K562 (cell line): ENCODE data around the gene NR5A1. TPM values are rescaled to one million over a fixed set of nuclear protein-coding genes. Genes with fewer than 3 reads are reported as not detected.

ENCODE experiments used
- ATF2 ChIP-seq: sonication (generic); formaldehyde crosslinking; IDR thresholded peaks from 2 replicates; pipeline ENCODE4 v1.8.1; 2022; ENCODE audit warnings: missing genetic modification reagents
- ATF7 ChIP-seq: fragments of 450-650 bp; IDR thresholded peaks from 2 replicates; pipeline ENCODE4 v1.7.1; 2014; ENCODE audit warnings: mild to moderate bottlenecking, moderate library complexity
- BRCA1 ChIP-seq, 2 experiments: fragments of 450-650 bp in 1 of 2; sonication (generic) in 1 of 2; formaldehyde crosslinking in 1 of 2; IDR thresholded peaks; 2 replicates each; pipeline versions ENCODE4 v1.5.0 to v1.6.1; 2017 to 2020; ENCODE audit warnings: mild to moderate bottlenecking in 1 of 2, missing genetic modification reagents in 1 of 2
- CXXC5 ChIP-seq: fragments of 250-450 bp; sonication (Bioruptor Pico); IDR thresholded peaks from 2 replicates; pipeline ENCODE4 v1.8.0; 2022; ENCODE audit warnings: inconsistent platforms, mild to moderate bottlenecking, moderate library complexity
- LARP7 ChIP-seq: fragments of 450-650 bp; IDR thresholded peaks from 2 replicates; pipeline ENCODE4 v1.6.1; 2016
- MEF2D ChIP-seq: conservative IDR thresholded peaks from 2 replicates; pipeline ENCODE4 v1.6.1; 2016; ENCODE audit warnings: low read depth, missing genetic modification characterization, missing compliant biosample characterization
- POLR2G ChIP-seq: fragments of 200-400 bp; formaldehyde crosslinking; IDR thresholded peaks from 2 replicates; pipeline ENCODE4 v1.6.1; 2017; ENCODE audit warnings: low read depth, mild to moderate bottlenecking, antibody characterized with exemption, low read length, moderate library complexity
- PTBP1 ChIP-seq: fragments of 200-400 bp; formaldehyde crosslinking; IDR thresholded peaks from 2 replicates; pipeline ENCODE4 v1.6.1; 2017; ENCODE audit warnings: low read depth, low read length
- RBM22 ChIP-seq: fragments of 200-400 bp; formaldehyde crosslinking; IDR thresholded peaks from 2 replicates; pipeline ENCODE4 v1.6.1; 2018; ENCODE audit warnings: low read length, low read depth; ENCODE audit not compliant: poor library complexity, severe bottlenecking
- SIN3A ChIP-seq, 2 experiments: fragments of 150-350 bp in 1 of 2; IDR thresholded peaks; 2 replicates each; pipeline ENCODE4 v1.6.1; 2011 to 2016; ENCODE audit warnings: borderline replicate concordance in 2 of 2, low read depth in 2 of 2, low read length in 2 of 2, mild to moderate bottlenecking in 2 of 2, moderate library complexity in 2 of 2; ENCODE audit not compliant: control insufficient read depth in 1 of 2
- ZNF212 ChIP-seq: fragments of 450-650 bp; formaldehyde crosslinking; IDR thresholded peaks from 2 replicates; pipeline ENCODE4 v1.4.0; 2020; ENCODE audit warnings: mild to moderate bottlenecking
- ZNF518B ChIP-seq: fragments of 250-450 bp; sonication (Bioruptor Pico); IDR thresholded peaks from 2 replicates; pipeline ENCODE4 v1.5.0; 2021; ENCODE audit warnings: mild to moderate bottlenecking, moderate library complexity
- ZNF639 ChIP-seq, 2 experiments: fragments of 200-800 bp in 1 of 2; sonication (Bioruptor generic) in 1 of 2; sonication (generic) in 1 of 2; formaldehyde crosslinking in 1 of 2; IDR thresholded peaks in 1 of 2; conservative IDR thresholded peaks in 1 of 2; 2 replicates each; pipeline versions ENCODE4 v1.5.0 to v1.6.1; 2016 to 2020; ENCODE audit warnings: missing compliant biosample characterization in 1 of 2, missing genetic modification characterization in 1 of 2, missing genetic modification reagents in 1 of 2
- ZNF75A ChIP-seq: fragments of 450-650 bp; formaldehyde crosslinking; IDR thresholded peaks from 2 replicates; pipeline ENCODE4 v1.4.0; 2020; ENCODE audit warnings: mild to moderate bottlenecking
- polyA plus RNA-seq, 8 experiments: library from polyadenylated mRNA; depleted of rRNA in 4 of 8; stranded (reverse) in 5 of 8; unstranded in 3 of 8; fragments of >200 nt; fragmentation: Nextera tagmentation in 2 of 8; fragmentation: Illumina TruSeq in 1 of 8; extraction: Ambion mirVana in 2 of 8; extraction: Trizol in 1 of 8; gene quantifications; 2 replicates each; pipeline versions ENCODE4 v1.2.1 to v1.2.3, GENCODE V29; 2011 to 2014; ENCODE audit warnings: inconsistent platforms in 1 of 8, missing spikeins in 1 of 8
- total RNA-seq, 7 experiments: library from RNA; depleted of rRNA in 6 of 7; stranded (reverse); fragments of >200 nt in 6 of 7; fragmentation: Illumina TruSeq in 2 of 7; extraction: Trizol in 2 of 7; gene quantifications; 2 replicates each; pipeline versions ENCODE4 v1.2.1 to v1.2.3, GENCODE V29; 2011 to 2021; ENCODE audit warnings: low replicate concordance in 1 of 7

Gene NR5A1
- total and polyA plus RNA-seq, 9 of the 15 experiments (the other 6 are each of a cell fraction or from before 2014, with no cell fraction given): 0.11 to 0.32 (median 0.20) TPM; not detected in 6

GRCh38 chr9:124513376-124513994 is 6.3 kb upstream of the NR5A1 start (continued):
- TF ChIP-seq SIN3A (IDR thresholded peaks at IDR 0.05; ENCODE audit: borderline replicate concordance in 2 of 2, control insufficient read depth in 1 of 2, low read depth in 2 of 2, low read length in 2 of 2): no peak
- TF ChIP-seq LARP7: no peak
- no peak for TF ChIP-seq CXXC5 (CRISPR knock-in tag)
- peak; percentile 30 for TF ChIP-seq RBM22
- TF ChIP-seq PTBP1: no peak
- TF ChIP-seq POLR2G: peak; percentile 50
- no peak for TF ChIP-seq ZNF518B (CRISPR knock-in tag)
- no peak for TF ChIP-seq MEF2D (tag)
- TF ChIP-seq ZNF639 (CRISPR knock-in tag; conservative IDR thresholded peaks at IDR 0.05 in 1 of 2, IDR thresholded peaks at IDR 0.05 in 1 of 2): peak in 1 of 2 experiments; percentile 28; a peak in 1 of 4 replicates
- no peak for TF ChIP-seq ZNF212 (CRISPR knock-in tag)
- no peak for TF ChIP-seq ATF2 (CRISPR knock-in tag)
- no peak for TF ChIP-seq ZNF75A (CRISPR knock-in tag)
- no peak for TF ChIP-seq BRCA1 (IDR thresholded peaks at IDR 0.05)
- no peak for TF ChIP-seq BRCA1 (CRISPR knock-in tag; IDR thresholded peaks at IDR 0.05)
- TF ChIP-seq ATF7: peak; percentile 44; the same call in 1 of the 2 replicates
